Amygdala (tissue), 56 donors: Measurements from ENCODE around the gene VMAC.

Source experiments
- DNase-seq, 56 donors: peaks; one replicate each; lab custom pipeline; 2025; lab: John Stamatoyannopoulos, UW

The VMAC gene

DNA sequence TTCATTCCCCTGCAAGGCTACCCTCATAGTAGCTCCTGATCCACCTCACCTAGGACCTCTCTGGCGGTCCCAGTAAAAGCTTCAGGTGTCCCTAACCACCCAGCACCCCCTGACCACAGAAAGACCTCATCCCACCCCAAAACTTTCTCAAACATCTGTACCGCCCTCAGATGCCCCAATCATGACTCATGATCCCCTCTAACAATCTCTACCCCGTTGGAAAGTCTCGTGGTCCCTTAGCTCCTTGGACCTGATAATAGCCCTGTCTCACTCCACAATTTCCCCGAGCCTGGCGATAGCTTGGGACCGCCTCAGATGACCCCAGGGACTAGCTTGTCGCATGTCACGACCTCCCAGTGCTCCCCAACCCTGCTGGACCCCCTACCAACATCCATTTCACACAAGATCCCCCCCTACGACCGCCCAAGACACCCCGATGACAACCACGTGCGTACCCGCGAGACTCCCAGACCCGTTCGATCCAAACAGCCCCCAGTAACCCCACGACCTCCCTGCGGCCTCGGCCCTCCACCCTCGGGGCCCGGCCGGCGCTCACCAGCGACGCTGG lies 1.5 kb upstream of the VMAC start:
- DNase-seq: peak in 3 of 56 donors; percentile 28 to 62 (median 52)

DNA sequence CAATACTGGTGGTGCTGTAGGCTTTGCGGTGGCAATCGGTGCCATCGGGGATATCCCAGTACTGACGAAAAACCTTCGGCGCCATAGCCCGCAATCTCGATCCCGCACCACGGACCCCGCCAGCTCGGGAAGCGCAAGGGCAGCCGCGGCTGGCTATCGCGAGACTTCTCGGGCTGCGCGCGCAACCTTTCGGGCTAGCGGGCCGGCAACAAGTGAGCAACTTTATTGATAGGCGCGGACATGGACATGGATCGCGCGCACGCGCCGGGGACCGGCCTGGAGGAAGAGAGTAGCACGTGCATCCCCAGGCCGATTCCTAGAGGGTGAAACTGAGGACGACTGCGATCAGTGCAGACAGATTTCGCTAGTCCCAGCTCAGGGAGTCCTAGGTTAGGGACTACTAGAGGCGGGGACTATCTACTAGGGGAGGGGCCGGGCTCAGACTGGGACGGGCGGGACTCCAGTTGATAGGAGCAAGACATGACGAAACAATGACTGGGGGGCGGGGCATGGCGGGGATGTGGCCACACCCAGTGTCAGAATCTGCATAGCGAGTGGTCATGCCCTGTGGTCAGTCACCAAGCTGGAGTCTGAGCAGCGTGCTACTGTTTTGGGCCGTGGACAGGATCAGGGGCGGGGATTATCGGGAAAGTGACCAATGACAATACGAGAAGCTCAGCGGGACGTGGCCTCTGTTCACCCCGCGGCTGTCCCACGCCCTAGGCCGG lies 884 bp upstream of the VMAC start, which contains the start of gene NDUFA11:
TSS of gene NDUFA11 (minus strand) at position 167 of the 728 bp plus-strand sequence. CDS start at position 85, 82 bp downstream.
- peak in 55 of 56 donors; percentile 63 to 100 (median 99) for DNase-seq

DNA sequence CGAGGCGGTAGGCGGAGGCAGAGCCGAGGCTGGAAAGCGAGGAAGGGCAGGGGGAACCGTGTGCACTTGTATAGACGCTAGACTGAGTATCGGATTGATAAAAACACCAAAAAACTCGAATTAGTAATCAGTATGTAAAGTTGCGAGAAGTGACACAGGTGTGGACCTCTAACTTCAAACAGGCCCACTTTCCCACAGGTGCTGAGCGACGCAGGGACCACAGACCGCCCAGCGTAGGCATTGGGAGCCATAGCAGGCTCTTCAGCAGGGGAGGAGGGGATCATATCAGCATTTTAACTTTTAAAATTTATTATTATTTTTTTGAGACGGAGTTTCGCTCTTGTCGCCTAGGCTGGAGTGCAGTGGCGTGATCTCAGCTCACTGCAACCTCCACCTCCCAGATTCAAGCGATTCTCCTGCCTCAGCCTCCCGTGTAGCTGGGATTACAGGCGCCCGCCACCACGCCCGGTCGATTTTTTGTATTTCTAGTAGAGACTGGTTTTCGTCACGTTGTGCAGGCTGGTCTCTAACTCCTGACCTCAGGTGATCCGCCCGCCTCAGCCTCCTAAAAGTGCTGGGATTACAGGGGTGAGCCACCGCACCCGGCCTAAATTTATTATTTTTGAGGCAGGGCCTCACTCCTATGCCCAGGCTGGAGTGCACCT lies 574 bp downstream of the VMAC start:
- no peak for DNase-seq

DNA sequence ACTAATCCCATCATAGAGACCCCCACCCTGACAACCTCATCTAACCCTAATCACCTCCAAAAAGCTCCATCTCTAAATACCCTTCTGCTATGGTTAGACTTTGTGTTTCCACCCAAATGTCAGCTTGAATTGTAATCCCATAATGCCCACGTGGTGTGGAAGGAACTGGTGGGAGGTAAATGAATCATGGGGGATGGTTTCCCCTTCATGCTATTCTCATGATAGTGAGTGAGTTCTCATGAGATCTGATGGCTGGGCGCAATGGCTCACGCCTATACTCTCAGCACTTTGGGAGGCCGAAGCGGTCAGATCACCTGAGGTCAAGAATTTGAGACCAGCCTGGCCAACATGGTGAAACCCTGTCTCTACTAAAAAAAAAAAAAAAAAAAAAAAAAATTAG lies 2.6 kb downstream of the VMAC start:
- DNase-seq: no peak

DNA sequence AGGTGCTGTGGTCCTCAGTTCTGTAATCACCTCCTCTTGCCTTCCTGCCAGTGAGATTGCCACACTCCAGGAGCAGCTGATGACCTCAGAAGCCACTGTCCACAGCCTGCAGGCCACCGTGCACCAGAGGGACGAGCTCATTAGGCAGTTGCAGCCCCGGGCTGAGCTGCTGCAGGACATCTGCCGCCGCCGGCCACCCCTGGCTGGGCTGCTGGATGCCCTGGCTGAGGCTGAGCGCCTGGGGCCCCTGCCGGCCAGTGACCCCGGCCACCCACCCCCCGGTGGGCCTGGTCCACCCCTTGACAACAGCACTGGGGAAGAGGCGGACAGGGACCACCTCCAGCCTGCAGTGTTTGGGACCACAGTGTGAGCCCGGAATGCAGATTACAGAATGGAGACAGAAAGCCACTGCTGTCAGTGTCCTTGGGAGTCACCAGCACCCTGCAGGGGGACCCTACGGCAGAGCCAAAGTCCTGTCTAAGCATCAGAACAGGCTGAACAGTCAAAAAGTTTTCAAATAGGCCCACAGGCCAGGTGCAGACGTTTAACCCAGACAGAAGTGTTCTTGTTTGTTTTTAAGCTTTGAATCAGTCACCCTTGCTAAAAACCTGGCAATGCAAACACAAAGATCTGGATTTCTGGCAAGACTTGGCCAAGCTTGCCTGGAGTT lies 4.2 kb downstream of the VMAC start:
- no peak for DNase-seq

DNA sequence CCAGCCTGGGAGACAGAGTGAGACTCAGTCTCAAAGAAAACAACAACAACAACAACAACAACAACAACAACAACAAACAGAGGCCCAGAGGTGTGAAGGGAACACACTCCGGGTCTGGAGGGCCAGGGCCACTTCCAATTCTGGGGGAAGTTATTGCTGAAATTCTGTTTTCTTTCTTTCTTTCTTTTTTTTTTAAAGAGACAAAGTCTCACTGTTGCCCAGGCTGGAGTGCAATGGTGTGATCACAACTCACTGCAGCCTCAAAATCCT lies 5.9 kb downstream of the VMAC start:
- DNase-seq: no peak

GRCh38 chr19:5911366-5911765 lies 6.7 kb downstream of the VMAC start:
- no peak for DNase-seq

DNA sequence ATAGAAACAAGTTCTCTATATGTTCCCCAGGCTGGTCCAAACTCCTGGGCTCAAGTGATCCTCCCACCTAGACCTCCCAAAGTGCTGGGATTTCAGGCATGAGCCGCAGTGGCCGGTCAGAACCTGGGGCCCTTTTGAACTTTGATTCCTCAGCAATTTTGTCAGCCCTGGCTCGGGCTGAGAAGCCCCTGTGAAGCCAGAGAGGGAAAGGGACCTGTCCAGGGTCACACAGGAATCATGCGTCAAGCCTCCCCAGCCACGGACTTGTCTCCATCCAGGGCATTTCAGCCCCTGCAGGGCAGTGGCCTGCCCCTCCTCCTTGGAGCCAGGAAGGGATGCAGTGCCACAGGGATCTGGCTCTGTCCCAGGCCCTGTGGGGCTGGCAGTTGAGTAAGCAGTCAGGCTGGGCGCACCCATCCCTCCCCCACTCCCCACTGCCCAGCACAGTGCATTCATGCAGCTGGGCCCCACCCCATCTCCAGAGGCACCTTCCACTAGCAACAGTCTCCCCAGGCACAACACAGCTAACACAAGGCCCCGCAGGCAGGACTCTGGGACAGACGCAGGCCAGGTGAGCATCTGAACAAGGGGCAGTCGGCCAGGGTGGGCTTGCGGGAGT lies 9.2 kb downstream of the VMAC start, which contains the start of gene CAPS:
TSS of gene CAPS (plus strand) at position 516 of the 619 bp plus-strand sequence. CDS start 153 bp downstream, outside the sequence.
- DNase-seq: peak in 21 of 56 donors; percentile 4 to 63 (median 22)

- no peak for DNase-seq
These were observed 9.7 kb downstream of the VMAC start for GRCh38 chr19:5914358-5914774.

DNA sequence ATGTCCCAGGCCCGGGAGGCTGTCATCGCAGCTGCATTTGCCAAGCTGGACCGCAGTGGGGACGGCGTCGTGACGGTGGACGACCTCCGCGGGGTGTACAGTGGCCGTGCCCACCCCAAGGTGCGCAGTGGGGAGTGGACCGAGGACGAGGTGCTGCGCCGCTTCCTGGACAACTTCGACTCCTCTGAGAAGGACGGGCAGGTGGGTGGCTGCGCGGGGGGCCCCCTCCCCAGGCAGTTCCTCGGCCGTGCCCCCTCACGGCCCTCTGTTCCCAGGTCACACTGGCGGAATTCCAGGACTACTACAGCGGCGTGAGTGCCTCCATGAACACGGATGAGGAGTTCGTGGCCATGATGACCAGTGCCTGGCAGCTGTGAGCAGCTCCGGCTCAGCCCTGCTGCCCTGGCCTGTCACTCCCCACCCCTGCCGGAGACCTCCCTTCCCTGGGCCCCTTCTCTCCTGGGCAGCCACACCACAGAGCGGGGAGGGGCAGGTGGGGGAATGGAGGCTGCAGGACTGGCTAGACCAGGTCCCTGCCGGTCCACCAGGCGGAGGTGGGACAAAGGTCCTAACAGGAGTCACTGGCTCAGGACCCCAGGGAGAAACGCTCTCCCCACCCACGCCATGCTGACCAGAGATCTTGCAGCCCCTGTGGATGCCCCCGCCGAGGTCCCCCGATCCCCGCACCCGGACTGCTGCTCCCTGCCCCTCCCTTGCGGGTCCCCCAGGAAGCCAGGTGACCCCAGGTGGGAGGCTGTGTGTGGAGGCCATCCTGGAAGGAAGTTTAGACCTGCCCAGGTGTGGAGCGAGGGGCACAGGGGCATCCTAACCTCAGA lies 10.5 kb downstream of the VMAC start:
- DNase-seq: no peak

DNA sequence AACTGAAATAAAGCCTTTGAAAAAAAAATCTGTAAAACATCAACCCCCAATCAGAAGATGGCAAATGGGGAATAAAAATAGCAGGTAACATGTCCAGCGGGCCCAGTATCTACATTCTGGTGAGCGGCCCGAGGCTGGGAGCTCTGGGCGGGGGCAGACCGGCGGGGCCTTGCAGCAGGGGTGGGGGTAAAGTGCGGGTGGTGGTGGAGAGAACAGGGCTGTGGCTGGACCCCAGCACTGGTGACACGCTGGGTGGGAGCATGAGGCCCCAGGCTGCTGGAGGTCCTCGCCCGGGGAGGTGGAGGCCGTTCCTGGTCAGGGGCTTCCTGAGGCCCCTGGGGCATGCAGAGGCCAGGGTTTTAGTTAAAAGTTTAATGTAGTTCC lies 11.1 kb downstream of the VMAC start:
- DNase-seq: no peak

GRCh38 chr19:5916181-5916708 lies 11.6 kb downstream of the VMAC start:
- DNase-seq: no peak

- DNase-seq: no peak
These were observed 12.9 kb downstream of the VMAC start for GRCh38 chr19:5917431-5918107.

GRCh38 chr19:5918463-5919079 lies 13.9 kb downstream of the VMAC start:
- no peak for DNase-seq

DNA sequence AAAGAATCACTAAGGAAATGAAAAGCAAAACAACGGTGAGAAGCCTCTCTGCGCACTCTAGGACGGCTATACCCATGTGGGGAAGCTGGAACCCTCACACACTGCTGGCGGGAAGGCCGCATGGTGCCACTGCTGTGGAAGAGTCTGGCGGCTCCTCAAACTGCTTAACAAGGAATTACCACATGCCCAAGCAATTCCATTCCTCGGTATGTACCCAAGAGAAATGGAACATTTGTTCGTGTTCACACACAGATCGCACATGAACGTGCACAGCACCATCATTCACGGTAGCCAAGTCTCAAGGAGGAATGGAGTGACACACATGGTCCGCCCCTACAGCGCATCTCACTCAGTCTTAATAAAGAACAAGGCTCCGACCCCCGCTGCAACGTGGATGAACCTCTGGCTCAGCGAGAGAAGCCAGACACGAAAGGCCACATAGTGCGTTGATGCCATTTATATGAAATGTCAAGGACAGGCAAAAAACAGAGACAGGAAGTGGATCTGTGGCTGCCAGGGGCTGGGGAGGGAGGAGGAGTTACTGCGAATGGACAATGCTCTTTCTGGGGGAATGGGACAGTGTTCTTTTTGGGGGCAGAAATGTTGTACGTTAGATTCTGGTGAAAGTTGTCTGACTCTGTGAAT lies 17.0 kb downstream of the VMAC start:
- DNase-seq: no peak

- DNase-seq: no peak
These were observed 17.5 kb downstream of the VMAC start for GRCh38 chr19:5922161-5922545.

GRCh38 chr19:5923356-5923755 lies 18.7 kb downstream of the VMAC start:
- no peak for DNase-seq

GRCh38 chr19:5925830-5926427 lies 21.3 kb downstream of the VMAC start:
- DNase-seq: no peak
